NT2/D1 (cell line): ENCODE data around the gene NPHP1.
"Not testable (repeated sequence)": the region's sequence is repeated elsewhere in the genome, so short reads cannot be mapped to it uniquely, and the experiment has no call there.

ENCODE experiments used
- DNase-seq: peaks from one replicate; pipeline ENCODE4 v3.0.0-alpha.2; 2011; ENCODE audit warnings: low read depth, low spot score
- H3K27me3 ChIP-seq: 2 replicates; pipeline ENCODE4 v1.6.0; 2011; ENCODE audit warnings: mild to moderate bottlenecking; ENCODE audit not compliant: insufficient read length, insufficient read depth
- H3K36me3 ChIP-seq: 2 replicates; pipeline ENCODE4 v1.6.1; 2011; ENCODE audit warnings: mild to moderate bottlenecking, low read length, mixed read lengths; ENCODE audit not compliant: insufficient read depth, insufficient read length
- H3K4me1 ChIP-seq: 2 replicates; pipeline ENCODE4 v1.5.1; 2011; ENCODE audit not compliant: insufficient read depth, insufficient read length
- H3K4me3 ChIP-seq: 2 replicates; pipeline ENCODE4 v1.5.1; 2011; ENCODE audit warnings: low read depth; ENCODE audit not compliant: insufficient read length
- H3K9ac ChIP-seq: 2 replicates; pipeline ENCODE4 v1.6.0; 2011; ENCODE audit warnings: low read depth; ENCODE audit not compliant: insufficient read length
- H3K9me3 ChIP-seq: 2 replicates; pipeline ENCODE4 v1.5.1; 2011; ENCODE audit warnings: mild to moderate bottlenecking, low read length; ENCODE audit not compliant: insufficient read depth

The NPHP1 gene

DNA sequence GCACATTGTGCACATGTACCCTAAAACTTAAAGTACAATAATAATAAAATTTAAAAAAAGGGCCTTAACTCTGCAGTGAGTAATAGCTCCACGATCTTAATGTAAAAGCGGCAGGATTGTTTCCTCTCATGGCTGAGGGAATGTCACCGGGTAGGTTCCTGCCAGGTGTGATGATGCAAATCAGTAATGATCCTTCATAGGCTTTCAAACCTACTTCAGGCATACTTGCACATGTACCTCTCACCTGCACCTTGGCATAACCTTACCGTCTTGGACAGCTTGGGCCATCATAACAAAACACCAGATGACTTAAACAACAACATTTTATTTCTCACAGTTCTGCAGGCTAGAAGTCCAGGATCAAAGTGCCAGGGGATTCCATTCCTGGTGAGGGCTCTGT lies 128.9 kb downstream of the NPHP1 start:
- H3K4me1 ChIP-seq, H3K36me3 ChIP-seq, H3K27me3 ChIP-seq, H3K4me3 ChIP-seq, DNase-seq, H3K9ac ChIP-seq, H3K9me3 ChIP-seq: not testable (repeated sequence)
